GM08714 (cell line): Measurements from ENCODE around the gene ERICH4.

Experiments
- H3K4me3 ChIP-seq: fragments of 200-500 bp; sonication (Bioruptor generic); 2 replicates; pipeline ENCODE4 v1.5.1; 2014; ENCODE audit warnings: mild to moderate bottlenecking, low read length, inconsistent platforms
- ZNF274 ChIP-seq: IDR thresholded peaks from 2 replicates; pipeline ENCODE4 v1.6.1; 2012; ENCODE audit warnings: mild to moderate bottlenecking, low read depth, low read length

The ERICH4 gene

DNA sequence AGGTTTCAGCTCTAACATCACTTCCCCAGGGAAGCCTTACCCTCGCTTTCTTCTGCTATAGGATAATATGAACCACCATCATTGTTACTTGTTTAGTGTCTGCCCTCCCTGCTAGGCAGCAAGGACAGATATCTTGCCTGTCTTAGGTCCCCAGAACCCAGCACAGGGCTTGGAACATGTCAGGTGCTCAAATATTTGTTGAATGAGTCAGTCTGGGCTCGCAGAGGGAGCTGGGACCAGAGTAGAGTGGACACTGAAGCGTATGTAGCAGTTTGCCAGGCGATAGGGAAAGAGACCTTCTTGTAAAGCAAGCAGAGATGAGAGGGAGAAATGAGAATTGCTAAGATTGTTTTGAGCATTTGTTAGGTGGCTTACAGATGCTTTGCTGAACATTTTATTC is 33.7 kb upstream of the ERICH4 start:
- no peak for TF ChIP-seq ZNF274
- no peak overlapping the region for H3K4me3 ChIP-seq

DNA sequence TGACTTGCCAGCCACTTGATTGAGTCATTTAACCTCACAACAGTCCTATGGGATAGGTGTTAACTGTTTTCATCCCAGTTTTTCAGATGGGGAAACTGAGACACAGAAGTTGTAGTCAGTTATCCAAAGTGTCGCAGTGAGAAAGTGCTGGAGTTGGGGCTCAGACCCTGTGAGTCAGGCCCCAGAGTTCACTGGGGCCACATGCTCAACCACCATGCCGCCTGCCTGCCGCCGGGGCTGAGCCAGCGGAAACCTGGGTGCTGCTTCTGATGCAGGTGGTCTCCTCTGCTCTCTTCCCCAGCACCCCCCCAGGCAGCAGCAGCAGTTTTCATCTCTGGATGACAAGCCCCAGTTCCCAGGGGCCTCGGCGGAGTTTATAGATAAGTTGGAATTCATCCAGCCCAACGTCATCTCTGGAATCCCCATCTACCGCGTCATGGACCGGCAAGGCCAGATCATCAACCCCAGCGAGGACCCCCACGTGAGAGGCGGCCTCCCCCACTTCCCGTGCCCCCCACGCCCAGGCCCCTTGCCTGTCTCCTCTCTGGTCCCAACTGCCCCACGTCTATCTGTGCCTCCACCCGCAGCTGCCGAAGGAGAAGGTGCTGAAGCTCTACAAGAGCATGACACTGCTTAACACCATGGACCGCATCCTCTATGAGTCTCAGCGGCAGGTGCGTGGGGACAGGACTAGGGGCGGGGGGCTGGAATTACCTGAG is 32.5 kb upstream of the ERICH4 start:
- TF ChIP-seq ZNF274 = no peak

DNA sequence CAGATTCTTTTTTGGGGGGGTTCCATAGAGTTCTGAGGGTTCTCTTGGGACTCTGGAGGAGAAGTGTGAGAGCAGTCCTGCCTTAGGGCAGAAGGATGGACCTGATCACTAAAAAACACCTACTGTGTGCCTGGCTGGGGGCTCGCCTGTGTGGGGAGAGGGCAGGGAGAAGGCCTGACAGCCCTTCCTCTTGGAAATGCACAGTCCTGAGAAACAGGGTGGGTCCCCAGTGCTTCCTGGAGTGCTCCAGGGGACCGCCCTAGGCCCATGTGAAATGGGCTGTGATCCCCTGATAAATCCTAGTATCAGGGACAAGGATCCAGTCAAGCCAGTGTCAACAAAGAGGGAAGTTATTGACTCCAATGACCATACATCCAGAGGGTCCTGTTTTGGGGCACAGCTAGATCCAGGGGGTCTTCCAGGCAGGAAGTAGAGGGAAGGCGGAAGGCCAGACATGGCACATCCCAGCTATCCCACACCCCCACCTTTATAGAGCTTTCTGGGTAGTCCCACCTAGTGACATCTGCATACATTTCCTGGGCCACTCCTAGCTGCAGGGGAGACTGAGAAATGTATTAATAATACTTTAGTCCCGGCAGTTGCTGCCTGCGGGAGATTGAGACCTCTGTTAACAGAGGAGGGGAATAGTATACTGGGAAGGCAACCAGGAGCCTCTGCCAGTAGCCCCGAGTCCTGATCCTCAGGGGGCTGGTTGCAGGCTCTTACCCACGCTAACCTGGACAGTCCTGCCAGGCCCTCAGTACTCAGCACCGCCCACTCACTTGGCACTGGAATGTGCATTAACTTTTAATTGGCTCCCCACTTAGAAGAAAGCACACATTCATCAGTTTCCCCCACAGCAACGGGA is 31.6 kb upstream of the ERICH4 start:
- no peak for TF ChIP-seq ZNF274
- no peak overlapping the region for H3K4me3 ChIP-seq

More for the DNA sequence above, 32.5 kb upstream of the ERICH4 start:
- H3K4me3 ChIP-seq = no peak overlapping the region

DNA sequence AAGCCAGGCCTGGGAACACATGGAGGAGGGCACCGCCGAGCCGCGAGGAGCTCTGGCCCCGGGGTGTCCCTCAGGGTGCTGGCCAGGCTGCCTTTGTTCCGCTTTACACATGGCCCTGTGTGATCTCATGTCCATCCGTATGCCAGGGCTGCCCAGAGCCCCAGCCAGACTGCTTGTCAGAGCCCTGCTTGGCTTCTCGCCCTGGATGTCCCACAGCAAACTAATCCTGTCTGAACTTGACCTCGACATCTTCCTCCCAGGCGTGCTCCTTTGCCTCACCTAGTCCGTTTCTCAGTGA is 31.0 kb upstream of the ERICH4 start:
- no peak for TF ChIP-seq ZNF274
- H3K4me3 ChIP-seq = no peak overlapping the region

DNA sequence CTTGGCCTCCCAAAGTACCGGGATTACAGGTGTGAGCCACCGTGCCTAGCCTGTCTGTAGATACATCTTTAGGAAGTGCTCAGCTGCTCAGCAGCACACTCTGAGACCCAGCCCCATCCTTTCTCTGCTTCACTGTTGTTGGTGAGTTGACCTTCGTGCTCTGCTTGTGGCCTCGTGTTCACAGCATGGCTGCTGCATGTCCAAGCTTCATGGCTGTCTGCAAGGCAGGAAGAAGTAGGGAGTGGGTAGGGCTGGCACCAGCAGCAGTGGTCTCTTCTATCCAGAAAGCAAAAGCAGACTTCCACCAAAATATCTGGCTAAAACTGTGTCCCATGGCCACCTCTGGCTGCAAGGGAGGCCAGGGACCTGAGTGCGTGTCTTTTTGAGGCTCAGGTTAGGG is 30.0 kb upstream of the ERICH4 start:
- TF ChIP-seq ZNF274 = no peak
- no peak overlapping the region for H3K4me3 ChIP-seq

DNA sequence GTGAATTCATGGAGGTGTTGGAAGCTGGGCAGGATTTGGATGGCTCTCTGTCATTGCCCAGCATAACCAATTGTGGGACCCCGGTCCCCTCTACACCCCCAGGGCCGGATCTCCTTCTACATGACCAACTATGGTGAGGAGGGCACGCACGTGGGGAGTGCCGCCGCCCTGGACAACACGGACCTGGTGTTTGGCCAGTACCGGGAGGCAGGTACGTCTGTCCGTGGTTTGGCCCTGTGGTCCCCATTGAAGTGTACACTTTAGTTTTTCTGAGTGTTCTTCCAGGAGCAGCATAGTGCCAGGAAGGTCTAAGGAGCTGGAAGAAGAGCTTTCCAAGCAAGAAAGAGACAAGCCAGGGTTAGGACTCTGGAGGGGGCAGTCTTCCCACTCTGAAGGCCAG is 29.0 kb upstream of the ERICH4 start:
- no peak overlapping the region for H3K4me3 ChIP-seq
- no peak for TF ChIP-seq ZNF274

DNA sequence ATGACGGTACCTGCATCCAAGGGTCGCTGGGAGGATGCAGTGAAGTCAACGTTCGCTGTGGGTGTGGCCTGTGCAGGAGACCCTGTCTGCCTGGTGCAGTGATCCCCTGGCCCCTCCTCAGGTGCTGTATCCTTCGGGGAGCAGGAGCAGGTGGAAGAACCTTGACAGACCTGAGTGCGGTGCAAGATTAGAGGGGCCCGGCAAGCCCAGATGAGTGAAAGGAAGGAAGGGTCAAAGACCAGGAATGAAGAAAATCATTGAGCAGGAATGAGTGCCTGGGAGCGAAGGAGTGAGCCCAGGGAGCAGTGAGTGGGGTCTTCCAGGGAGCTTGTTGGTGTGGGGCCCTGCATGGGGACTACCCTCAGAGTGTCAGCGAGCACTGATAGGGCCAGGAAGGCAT is 28.5 kb upstream of the ERICH4 start:
- no peak overlapping the region for H3K4me3 ChIP-seq
- TF ChIP-seq ZNF274 = no peak

DNA sequence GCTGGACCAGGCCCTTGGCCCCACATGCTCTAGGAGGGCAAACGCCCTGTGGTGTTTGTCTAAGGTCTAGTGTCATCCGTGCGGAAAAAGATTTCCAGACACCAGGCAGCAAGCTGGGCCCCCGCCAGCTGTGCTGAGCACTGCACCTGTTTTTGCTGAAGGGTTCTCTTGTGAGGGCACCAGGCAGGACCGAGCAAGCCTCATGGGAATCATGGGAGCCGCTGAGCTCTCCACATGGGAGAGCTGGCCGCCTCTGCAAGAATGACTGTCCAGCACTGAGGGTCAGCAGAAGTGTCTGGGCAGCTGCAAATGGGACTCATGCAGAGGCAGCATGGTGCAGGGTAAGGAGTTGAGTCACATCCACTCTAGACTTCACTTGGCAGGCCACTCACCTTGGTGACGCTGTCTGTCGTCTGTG is 27.8 kb upstream of the ERICH4 start:
- H3K4me3 ChIP-seq = no peak overlapping the region
- no peak for TF ChIP-seq ZNF274

DNA sequence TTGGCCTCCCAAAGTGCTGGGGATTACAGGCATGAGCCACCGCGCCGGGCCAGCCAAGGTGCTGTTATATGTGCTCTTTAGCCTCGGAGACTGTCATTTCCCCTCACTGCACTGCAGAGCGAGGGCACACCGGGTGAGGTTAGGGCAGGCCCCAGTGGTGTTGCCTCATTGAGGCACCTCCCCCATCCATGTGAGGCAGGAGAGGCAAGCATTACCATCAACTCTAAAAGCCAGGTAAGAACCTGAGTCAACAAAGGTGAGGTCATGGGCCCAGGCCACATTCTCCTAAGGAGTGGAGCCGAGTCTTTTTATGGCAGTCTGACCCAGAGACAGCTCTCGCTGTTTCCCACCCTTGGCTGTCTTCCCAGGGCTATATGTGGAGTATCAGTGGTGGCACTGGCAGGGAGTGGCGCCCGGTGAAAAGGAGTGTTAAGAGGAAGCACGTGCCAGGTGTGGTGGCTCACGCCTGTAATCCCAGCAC is 26.7 kb upstream of the ERICH4 start:
- no peak for TF ChIP-seq ZNF274
- H3K4me3 ChIP-seq = no peak overlapping the region

DNA sequence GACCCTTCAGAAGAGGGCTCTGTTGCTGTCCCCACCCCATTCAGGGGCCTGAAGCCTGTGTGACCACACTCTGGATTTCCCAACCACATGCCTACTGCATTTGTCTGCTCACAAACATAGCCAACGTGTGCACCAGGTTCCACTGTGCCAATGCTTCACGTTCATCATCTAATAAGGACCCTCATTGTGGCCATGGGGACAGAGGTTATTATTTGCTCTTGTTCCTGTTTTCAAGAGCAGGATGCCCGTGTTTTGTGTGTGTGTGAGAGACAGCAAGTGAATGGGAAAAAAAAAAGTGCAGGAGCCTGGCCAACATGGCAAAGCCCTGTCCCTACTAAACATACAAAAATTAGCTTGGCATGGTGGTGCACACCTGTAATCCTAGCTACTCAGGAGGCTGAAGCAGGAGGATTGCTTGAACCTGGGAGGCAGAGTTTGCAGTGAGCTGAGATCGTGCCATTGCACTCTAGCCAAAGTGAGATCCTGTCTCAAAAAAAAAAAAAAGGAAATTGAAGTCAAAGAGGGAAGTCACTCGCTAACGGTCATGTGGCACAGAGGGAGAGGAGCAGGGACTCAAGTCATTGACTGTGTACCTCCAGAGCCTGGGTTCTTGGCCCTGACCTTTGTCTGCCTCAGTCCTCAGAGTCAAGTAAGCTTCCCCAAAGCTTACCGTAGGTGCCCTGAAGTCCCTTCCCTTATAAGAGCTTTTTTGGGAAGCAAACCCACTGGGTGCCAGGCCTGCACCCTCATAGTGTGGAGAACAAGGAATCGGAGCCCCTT is 22.7 kb upstream of the ERICH4 start:
- no peak for TF ChIP-seq ZNF274
- no peak overlapping the region for H3K4me3 ChIP-seq

DNA sequence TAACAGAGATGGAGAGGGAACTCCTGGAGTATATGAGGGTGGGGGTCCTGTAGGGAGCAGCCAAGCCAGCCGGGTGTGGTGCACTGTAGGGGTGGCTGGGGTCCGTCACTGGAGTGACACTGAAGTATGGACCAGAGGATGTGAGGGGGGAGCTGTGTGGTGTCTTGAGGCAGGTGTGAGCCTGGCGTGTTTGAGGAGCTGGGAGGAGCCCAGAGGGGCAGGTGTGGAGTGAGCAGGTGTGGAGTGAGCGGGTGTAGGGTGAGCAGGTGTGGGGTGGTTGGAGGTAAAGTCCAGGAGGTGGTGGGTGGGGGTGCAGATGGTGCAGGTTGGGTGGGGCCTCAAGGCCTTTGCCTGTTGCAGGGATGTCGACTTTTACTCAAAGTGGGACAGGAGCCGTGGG is 21.6 kb upstream of the ERICH4 start:
- H3K4me3 ChIP-seq = no peak overlapping the region
- TF ChIP-seq ZNF274 = no peak

DNA sequence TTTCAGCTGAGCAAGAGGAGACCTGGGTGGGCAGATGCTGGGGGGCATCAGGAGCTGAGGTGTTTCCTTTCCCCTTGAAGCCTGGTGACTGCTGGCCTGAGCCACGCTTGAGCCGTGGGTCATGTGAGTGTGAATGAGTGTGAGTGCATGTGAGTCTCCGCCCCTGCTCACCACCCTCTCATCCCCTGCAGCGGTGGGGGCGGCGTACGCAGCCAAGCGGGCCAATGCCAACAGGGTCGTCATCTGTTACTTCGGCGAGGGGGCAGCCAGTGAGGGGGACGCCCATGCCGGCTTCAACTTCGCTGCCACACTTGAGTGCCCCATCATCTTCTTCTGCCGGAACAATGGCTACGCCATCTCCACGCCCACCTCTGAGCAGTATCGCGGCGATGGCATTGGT is 21.0 kb upstream of the ERICH4 start:
- no peak for TF ChIP-seq ZNF274
- no peak overlapping the region for H3K4me3 ChIP-seq

DNA sequence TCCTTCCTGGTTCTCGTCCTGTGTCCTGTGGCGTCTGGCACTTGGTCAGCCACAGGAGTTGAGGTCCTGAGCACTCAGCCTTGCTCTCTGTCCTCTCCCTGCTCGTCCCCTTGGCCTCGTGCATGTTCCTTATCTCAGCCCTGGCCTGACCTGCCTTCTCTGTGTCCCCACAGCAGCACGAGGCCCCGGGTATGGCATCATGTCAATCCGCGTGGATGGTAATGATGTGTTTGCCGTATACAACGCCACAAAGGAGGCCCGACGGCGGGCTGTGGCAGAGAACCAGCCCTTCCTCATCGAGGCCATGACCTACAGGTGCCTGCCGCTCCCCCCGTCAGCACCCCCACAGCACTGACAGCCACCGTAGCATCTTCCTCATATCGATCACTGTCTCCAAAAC is 20.5 kb upstream of the ERICH4 start:
- no peak overlapping the region for H3K4me3 ChIP-seq
- TF ChIP-seq ZNF274 = no peak

DNA sequence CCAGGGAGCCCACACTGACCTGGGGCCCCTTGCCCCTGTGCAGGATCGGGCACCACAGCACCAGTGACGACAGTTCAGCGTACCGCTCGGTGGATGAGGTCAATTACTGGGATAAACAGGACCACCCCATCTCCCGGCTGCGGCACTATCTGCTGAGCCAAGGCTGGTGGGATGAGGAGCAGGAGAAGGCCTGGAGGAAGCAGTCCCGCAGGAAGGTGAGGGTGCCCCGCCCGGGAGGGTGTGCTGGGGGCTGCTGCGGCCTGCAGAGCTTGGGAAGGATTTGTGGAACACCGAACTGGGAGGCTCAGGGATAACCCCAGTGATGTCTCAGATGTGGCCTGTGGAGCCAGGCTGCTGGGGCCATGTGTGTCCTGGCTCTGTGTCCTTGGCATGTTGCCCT is 20.0 kb upstream of the ERICH4 start:
- TF ChIP-seq ZNF274 = no peak

More for the DNA sequence above, 20.0 kb upstream of the ERICH4 start:
- H3K4me3 ChIP-seq = no peak overlapping the region
